Activated T-helper 1 cell treated with anti-CD3 and anti-CD28 coated beads, Interleukin-2, amount 50 U/mL, for 16 hours (primary cell): ENCODE measurements around the gene TRIM17.

Experiments used
- DNase-seq, 2 donors: peaks; one replicate each; pipeline ENCODE4 v3.0.0-alpha.2; 2020; ENCODE audit warnings: low read depth in 1 of 2, low spot score in 1 of 2

TRIM17 gene

DNA sequence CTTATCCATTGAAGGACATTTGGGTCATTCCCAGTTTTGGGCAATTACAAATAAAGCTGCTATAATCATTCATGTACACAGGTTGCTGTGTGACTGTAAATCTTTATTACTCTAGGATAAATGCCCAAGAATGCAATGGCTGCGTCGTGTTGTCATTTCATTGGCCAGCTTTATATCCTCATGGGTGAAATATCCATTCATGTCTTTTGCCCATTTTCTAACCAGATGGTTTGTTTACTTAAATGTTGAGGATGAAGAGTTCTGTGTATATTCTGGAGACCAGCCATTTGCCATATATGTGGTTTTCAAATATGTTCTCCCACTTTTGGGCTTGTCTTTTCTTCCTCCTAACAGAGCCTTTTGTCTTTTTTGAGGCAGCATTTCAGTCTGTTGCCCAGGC, 35.3 kb downstream of the TRIM17 start:
- no peak for DNase-seq

DNA sequence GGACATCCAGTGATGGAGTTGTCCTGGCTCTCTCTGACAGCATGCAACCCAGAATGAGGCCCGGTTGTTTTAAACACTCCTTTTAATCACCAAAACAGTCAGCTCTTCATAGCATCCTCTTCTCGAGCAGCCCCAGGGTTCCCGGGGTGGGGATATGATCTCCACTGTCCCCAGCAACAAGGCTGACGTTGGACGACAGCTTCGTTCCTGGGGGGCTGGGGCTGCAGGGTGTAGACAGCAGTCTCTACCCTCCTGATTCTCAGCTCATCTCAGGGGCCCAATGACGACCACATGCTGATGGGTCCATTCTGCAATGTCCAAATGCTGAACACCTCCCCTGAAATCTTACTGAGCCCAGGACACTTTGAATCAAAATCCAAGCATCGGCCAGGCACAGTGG, 37.0 kb downstream of the TRIM17 start:
- no peak for DNase-seq

DNA sequence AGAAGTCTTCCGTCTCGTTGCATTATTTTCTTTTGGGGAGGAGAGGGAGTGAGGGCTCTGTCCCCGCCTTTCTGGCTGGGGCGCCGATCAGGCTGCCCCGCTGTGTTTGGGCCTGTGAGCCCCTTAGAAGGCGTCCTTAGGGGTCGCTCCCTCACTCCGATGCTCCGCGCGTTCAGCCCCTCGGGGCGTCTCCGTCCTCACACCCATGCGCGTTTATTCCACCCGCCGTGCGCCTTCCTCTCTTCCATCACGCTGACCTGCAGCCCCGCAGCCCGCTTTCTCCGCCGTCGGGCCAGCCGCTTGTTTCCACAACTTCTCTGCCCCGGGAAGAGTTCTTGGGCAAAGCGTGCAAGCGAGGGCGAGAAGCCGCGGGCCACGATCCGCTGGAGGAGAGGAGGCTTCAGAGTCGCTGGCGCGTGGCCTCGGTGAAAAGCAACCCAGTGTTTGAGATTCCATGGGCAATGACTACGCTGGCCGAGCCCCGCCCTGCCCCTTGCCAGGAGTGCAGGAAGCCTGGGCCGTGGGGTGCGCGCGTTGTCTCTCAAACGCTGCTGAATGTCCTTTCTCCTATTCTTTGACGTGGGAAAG, 37.7 kb downstream of the TRIM17 start:
- DNase-seq = no peak

- DNase-seq = peak; percentile 16 to 28
Observed at GRCh38 chr1:228378090-228378872, 38.4 kb downstream of the TRIM17 start.

- no peak for DNase-seq
Observed at GRCh38 chr1:228377664-228378089, 39.0 kb downstream of the TRIM17 start.

- DNase-seq = no peak
Observed at GRCh38 chr1:228376651-228377631, 39.7 kb downstream of the TRIM17 start.

DNA sequence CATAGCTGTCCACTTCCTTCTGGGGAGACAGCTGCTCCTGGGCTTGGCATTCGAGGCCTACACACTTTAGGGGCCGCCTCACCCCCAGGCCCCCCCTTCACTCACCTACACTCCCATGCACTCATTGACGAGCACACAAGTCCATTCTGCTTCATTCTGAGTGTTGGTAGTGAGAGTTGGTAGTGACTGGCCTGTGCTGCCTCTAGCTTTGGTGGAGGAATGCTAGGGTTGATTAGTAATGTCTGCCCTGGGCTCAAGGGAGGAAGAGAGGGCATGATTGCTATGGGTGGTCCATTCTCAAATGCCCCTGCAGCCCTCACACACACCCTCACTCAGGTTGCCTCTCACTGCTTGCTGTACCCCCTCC, 40.4 kb downstream of the TRIM17 start:
- DNase-seq = no peak

- DNase-seq = no peak
Observed at GRCh38 chr1:228375578-228376261, 40.9 kb downstream of the TRIM17 start.

GRCh38 chr1:228374711-228375577, 41.7 kb downstream of the TRIM17 start:
- DNase-seq = no peak

DNA sequence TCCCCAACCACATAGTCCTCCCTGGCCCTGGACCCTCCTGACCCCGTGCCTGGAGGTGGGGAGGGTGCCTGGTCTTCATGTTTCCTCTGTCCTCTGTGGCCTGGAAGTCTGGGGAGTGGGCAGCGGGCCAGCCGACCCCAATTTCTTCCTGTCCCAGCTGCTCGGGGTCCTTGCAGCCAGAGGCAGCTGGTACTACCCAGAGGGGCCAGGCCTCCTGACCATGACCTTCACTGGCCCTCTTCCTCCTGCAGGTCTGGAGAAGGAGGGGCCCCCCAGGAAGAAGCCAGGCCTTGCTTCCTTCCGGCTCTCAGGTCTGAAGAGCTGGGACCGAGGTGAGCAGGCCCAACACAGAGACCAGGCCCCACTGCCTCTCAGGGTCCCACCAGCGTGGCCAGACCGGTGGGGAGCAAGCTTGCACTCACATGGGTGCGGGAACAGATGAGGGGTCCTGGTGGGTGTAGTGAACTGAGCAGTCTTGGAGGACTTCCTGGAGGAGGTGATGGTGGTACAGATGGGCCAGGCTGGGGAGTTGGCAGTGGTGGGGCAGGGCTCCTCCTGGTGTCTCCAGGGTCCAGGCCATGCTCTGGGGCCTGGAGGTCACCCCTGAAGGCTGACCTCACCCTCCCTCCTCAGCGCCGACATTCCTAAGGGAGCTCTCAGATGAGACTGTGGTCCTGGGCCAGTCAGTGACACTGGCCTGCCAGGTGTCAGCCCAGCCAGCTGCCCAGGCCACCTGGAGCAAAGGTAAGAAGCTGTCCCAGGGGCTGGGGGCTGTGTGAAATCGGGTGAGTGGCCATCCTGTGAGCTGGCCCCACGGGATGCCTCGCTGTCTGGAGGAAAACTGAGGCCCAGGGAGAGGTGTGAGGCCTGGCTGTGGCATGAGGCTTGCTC, 42.7 kb downstream of the TRIM17 start:
- DNase-seq = no peak

DNA sequence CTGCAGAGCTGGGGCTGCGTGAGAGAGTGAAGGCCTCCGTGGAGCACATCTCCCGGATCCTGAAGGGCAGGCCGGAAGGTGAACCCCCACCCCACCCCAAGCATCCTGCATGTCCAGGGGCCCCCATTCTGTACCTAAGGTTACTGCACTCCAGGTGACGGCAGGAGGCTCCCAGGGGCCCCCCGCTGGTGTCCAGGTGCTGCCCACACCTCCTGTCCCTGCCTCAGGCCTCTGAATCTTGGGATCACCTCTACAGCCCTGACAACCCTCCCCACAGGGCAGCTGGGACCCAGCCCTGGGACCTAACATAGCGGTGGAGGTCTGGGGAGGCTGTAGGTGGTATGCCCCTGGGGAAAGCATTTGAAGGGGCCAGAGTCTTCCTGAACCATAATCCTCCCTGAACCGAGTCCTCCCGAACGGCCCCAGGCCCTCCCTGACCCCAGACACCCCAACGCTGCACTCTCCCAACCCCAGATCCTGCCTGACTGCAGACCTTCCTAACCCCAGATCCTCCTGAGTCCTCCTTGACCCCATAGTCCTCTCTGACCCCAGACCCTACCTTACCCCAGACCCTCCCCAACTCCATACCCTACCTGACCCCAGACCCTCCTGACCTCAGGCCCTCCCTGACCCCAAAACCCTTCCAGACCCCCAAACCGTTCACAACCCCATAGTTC, 43.5 kb downstream of the TRIM17 start:
- DNase-seq = no peak

DNA sequence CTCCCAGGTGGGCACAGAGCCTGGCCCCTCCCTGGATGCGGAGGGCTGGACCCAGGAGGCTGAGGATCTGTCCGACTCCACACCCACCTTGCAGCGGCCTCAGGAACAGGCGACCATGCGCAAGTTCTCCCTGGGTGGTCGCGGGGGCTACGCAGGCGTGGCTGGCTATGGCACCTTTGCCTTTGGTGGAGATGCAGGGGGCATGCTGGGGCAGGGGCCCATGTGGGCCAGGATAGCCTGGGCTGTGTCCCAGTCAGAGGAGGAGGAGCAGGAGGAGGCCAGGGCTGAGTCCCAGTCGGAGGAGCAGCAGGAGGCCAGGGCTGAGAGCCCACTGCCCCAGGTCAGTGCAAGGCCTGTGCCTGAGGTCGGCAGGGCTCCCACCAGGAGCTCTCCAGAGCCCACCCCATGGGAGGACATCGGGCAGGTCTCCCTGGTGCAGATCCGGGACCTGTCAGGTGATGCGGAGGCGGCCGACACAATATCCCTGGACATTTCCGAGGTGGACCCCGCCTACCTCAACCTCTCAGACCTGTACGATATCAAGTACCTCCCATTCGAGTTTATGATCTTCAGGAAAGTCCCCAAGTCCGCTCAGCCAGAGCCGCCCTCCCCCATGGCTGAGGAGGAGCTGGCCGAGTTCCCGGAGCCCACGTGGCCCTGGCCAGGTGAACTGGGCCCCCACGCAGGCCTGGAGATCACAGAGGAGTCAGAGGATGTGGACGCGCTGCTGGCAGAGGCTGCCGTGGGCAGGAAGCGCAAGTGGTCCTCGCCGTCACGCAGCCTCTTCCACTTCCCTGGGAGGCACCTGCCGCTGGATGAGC, 44.3 kb downstream of the TRIM17 start:
- DNase-seq = no peak

DNA sequence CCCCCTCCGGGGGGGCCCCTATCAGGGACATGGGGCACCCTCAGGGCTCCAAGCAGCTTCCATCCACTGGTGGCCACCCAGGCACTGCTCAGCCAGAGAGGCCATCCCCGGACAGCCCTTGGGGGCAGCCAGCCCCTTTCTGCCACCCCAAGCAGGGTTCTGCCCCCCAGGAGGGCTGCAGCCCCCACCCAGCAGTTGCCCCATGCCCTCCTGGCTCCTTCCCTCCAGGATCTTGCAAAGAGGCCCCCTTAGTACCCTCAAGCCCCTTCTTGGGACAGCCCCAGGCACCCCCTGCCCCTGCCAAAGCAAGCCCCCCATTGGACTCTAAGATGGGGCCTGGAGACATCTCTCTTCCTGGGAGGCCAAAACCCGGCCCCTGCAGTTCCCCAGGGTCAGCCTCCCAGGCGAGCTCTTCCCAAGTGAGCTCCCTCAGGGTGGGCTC, 44.9 kb downstream of the TRIM17 start:
- no peak for DNase-seq

DNA sequence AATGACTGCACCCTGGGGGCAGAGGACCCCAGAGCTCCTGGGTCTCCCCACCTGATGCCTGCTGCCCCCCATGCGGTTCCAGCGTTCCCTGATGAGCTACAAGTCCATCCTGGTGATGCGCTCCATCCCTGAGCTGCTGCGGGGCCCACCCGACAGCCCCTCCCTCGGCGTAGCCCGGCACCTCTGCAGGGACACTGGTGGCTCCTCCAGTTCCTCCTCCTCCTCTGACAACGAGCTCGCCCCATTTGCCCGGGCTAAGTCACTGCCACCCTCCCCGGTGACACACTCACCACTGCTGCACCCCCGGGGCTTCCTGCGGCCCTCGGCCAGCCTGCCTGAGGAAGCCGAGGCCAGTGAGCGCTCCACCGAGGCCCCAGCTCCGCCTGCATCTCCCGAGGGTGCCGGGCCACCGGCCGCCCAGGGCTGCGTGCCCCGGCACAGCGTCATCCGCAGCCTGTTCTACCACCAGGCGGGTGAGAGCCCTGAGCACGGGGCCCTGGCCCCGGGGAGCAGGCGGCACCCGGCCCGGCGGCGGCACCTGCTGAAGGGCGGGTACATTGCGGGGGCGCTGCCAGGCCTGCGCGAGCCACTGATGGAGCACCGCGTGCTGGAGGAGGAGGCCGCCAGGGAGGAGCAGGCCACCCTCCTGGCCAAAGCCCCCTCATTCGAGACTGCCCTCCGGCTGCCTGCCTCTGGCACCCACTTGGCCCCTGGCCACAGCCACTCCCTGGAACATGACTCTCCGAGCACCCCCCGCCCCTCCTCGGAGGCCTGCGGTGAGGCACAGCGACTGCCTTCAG, 45.5 kb downstream of the TRIM17 start:
- DNase-seq = no peak

DNA sequence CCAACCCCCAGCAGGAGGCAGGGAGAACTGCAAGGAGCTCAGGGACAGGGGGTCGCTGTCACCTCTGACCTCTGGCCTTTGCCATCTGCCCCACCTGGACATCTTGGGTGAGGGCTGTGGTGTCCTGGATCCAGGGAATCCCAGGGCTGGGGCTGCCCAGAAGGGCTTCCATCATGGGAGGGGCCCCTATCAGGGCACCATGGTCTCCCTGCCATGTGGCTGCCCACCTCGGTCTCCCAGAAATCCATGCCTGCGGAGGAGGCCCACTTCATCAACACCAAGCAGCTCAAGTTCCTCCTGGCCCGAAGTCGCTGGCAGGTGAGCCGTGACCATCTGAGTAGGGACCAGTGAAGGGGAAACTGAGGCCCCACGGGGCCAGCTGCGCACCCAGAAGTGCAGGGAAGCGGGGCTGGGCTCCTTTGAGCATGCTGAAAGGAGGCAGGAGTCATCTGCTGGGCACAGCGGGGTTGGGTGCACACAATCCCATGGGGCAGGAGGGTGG, 46.2 kb downstream of the TRIM17 start:
- no peak for DNase-seq

DNA sequence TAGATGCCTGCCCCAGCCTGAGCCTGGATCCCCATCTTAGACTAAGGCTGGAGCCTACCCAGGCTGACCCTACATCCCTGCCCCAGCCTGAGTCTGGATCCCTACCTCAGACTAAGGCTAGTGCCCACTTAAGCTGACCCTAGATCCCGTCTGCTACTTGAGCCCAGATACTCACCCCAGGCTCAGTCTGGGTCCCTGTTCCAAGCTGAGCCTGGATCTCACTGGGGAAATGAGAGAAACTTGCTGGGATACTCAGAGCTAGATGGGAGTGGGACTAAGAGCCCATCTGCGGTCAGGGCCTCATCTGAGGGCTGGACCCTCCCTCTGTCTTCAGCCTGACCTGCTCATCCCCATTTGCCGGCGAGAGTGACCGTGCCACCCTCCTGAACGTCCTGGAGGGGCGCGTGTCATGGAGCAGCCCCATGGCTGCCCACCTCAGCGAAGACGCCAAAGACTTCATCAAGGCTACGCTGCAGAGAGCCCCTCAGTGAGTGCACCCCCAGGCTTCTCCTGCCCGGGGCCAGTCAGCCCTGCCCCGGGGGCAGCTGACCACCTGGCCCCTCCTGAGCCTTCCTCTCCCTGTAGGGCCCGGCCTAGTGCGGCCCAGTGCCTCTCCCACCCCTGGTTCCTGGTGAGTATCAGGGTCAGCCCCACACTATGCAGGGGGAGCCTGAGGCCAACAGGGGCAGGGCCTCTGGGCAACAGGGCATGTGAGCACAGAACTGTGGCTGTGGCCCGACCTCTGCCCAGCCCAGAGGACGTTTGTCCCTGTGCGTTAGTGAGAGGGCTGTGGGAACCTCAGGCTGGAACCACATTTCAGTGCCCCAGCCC, 46.8 kb downstream of the TRIM17 start:
- DNase-seq = no peak
